ENCODE results near the gene ANK2. TPM values are rescaled to one million over a fixed set of nuclear protein-coding genes. Genes with fewer than 3 reads are reported as not detected.

Gene ANK2
- total RNA-seq, 3 donors from 2014 or later = 0.27 to 0.63 (median 0.34) TPM

DNA sequence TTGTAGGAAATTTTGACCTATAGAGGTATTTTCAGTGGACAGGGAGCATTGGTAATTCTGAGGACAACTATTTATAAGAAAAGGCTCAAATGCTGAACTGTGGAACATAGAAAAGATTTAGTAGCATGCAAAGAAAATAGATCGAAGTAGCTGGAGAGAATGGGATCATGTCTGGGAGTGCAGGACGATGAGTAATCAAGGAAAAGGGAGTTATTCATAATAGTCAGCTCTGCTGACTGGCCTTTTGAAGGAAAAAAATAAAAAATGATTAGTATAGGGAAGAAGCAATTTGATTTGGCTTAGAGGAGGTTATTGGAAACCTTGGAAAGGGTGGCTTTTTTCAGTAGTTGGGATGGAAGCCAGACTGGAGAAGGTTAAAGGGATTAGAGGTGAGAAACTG lies 22.9 kb upstream of the ANK2 start:
- ATAC-seq (no peak), DNase-seq (no peak)
- Mint-ChIP-seq H3K36me3 (ENCODE audit: insufficient read depth) (no peaks in the 10 kb centered on the region), H3K9me3 (no peaks in the 10 kb centered on the region), H3K4me1 (ENCODE audit: low read depth) (no peaks in the 10 kb centered on the region), H3K27me3 (ENCODE audit: low read depth) (peaks cover 2% of the 10 kb centered on the region), H3K4me3 (no peak overlapping the region)

GRCh38 chr4:113028074-113028473 lies 21.4 kb upstream of the ANK2 start:
- Mint-ChIP-seq H3K27me3 (ENCODE audit: low read depth) (peaks cover 2% of the 10 kb centered on the region), H3K4me1 (ENCODE audit: low read depth) (no peaks in the 10 kb centered on the region), H3K36me3 (ENCODE audit: insufficient read depth) (no peaks in the 10 kb centered on the region), H3K4me3 (no peak overlapping the region), H3K9me3 (no peaks in the 10 kb centered on the region)
- ATAC-seq (no peak), DNase-seq (no peak)

- no peaks in the 10 kb centered on the region for H3K36me3 Mint-ChIP-seq (ENCODE audit: insufficient read depth)
- no peaks in the 10 kb centered on the region for H3K9me3 Mint-ChIP-seq
- peaks cover 4% of the 10 kb centered on the region for H3K27me3 Mint-ChIP-seq (ENCODE audit: low read depth)
- DNase-seq = no peak
- H3K4me3 Mint-ChIP-seq = no peak overlapping the region
- H3K4me1 Mint-ChIP-seq (ENCODE audit: low read depth) = no peaks in the 10 kb centered on the region
- no peak for ATAC-seq
These were observed 18.2 kb upstream of the ANK2 start for GRCh38 chr4:113031212-113031611.

GRCh38 chr4:113040793-113041192 lies 8.7 kb upstream of the ANK2 start:
- Mint-ChIP-seq H3K4me1 (ENCODE audit: low read depth) (no peaks in the 10 kb centered on the region), H3K27me3 (ENCODE audit: low read depth) (no peaks in the 10 kb centered on the region), H3K4me3 (no peak overlapping the region), H3K36me3 (ENCODE audit: insufficient read depth) (no peaks in the 10 kb centered on the region), H3K9me3 (peaks cover 10% of the 10 kb centered on the region)
- no peak for DNase-seq
- no peak for ATAC-seq

DNA sequence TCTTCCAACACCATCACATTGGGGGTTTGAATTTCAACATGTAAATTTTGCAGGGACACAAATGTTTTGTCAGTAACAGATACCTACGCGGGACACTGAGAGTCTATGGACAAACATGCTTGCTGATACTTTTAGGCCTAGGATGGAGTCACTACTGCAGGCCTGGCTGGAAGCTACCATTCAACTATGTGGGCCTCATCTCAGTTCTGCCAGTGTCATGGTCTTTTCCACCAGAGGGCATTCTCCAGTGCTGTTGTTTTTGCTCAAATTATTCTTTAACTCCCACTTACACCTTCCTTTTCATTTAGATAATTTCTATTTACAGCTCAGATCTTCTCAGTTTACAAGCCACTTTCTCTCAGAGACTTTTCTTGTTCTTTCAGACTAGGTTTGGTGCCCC lies 7.0 kb upstream of the ANK2 start:
- H3K27me3 Mint-ChIP-seq (ENCODE audit: low read depth) = no peaks in the 10 kb centered on the region
- ATAC-seq (no peak), DNase-seq (no peak)
- no peaks in the 10 kb centered on the region for H3K4me1 Mint-ChIP-seq (ENCODE audit: low read depth)
- no peak overlapping the region for H3K4me3 Mint-ChIP-seq
- H3K9me3 Mint-ChIP-seq = peaks cover 10% of the 10 kb centered on the region
- H3K36me3 Mint-ChIP-seq (ENCODE audit: insufficient read depth) = no peaks in the 10 kb centered on the region

- DNase-seq = no peak
- no peaks in the 10 kb centered on the region for H3K27me3 Mint-ChIP-seq (ENCODE audit: low read depth)
- ATAC-seq = no peak
- no peaks in the 10 kb centered on the region for H3K4me1 Mint-ChIP-seq (ENCODE audit: low read depth)
- no peak overlapping the region for H3K4me3 Mint-ChIP-seq
- H3K36me3 Mint-ChIP-seq (ENCODE audit: insufficient read depth) = no peaks in the 10 kb centered on the region
- H3K9me3 Mint-ChIP-seq = peaks cover 10% of the 10 kb centered on the region
These were observed 5.9 kb upstream of the ANK2 start for GRCh38 chr4:113043591-113043990.

- Mint-ChIP-seq H3K27me3 (ENCODE audit: low read depth) (no peaks in the 10 kb centered on the region), H3K9me3 (no peaks in the 10 kb centered on the region), H3K4me1 (ENCODE audit: low read depth) (no peaks in the 10 kb centered on the region), H3K36me3 (ENCODE audit: insufficient read depth) (no peaks in the 10 kb centered on the region), H3K4me3 (no peak overlapping the region)
- ATAC-seq (no peak), DNase-seq (no peak)
These were observed 910 bp downstream of the ANK2 start for GRCh38 chr4:113050371-113050755.

GRCh38 chr4:113050837-113051236 lies 1.4 kb downstream of the ANK2 start:
- H3K9me3 Mint-ChIP-seq = no peaks in the 10 kb centered on the region
- H3K36me3 Mint-ChIP-seq (ENCODE audit: insufficient read depth) = no peaks in the 10 kb centered on the region
- no peaks in the 10 kb centered on the region for H3K27me3 Mint-ChIP-seq (ENCODE audit: low read depth)

GRCh38 chr4:113051361-113051760 lies 1.9 kb downstream of the ANK2 start:
- no peaks in the 10 kb centered on the region for H3K36me3 Mint-ChIP-seq (ENCODE audit: insufficient read depth)
- DNase-seq = no peak
- H3K9me3 Mint-ChIP-seq = no peaks in the 10 kb centered on the region
- H3K4me3 Mint-ChIP-seq = no peak overlapping the region
- no peak for ATAC-seq
- H3K27me3 Mint-ChIP-seq (ENCODE audit: low read depth) = no peaks in the 10 kb centered on the region
- no peaks in the 10 kb centered on the region for H3K4me1 Mint-ChIP-seq (ENCODE audit: low read depth)

More at GRCh38 chr4:113050837-113051236, 1.4 kb downstream of the ANK2 start:
- Mint-ChIP-seq H3K4me1 (ENCODE audit: low read depth) (no peaks in the 10 kb centered on the region), H3K4me3 (no peak overlapping the region)
- ATAC-seq (no peak), DNase-seq (no peak)

DNA sequence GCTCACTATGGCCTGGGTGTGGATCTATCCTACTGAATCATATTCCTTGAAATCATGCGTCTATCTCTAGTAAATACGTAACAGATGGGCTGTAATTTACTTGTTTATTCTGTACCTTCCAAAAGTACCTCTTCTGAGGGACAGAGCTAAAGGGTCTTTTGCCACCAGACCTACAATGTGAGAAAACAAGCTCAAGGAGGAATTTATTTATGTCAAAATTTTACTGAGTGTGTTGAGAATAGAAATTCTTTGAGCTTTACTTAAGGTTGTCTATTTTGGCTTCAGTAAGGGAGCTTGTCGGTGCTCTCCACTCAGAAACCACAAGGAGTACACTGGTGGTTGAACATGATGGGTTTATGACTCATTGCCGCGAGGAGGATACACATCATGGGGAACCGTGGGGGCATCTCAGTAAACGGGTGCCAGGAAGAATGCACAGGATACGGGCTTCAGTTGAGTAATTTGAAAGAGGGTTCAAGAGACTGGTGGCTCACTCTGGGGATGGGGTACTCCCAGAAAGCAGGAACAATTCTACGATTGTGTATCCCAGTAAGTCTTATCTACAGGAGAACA lies 3.0 kb downstream of the ANK2 start:
- no peak for ATAC-seq
- H3K4me1 Mint-ChIP-seq (ENCODE audit: low read depth) = no peaks in the 10 kb centered on the region

DNA sequence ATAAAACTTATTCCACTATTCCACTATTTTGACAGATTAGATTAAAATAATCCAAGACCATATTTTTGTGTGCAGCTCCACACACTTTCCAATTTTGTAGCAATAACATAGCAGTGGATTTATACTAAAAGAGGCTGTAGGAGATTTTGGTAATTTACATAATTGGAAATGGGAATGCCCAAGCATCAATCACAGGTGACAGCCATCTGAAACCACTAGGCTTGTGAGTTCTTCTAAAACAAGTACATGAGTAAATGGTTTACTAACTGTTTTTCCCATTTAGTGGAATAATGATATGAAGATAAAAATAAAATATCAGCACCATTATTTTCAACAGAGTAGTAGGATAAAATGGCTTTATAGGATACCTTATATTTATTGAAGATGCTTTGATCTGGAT lies 4.4 kb downstream of the ANK2 start:
- H3K36me3 Mint-ChIP-seq (ENCODE audit: insufficient read depth) = no peaks in the 10 kb centered on the region
- ATAC-seq (no peak), DNase-seq (no peak)
- H3K27me3 Mint-ChIP-seq (ENCODE audit: low read depth) = no peaks in the 10 kb centered on the region
- H3K9me3 Mint-ChIP-seq = no peaks in the 10 kb centered on the region
- no peaks in the 10 kb centered on the region for H3K4me1 Mint-ChIP-seq (ENCODE audit: low read depth)
- no peak overlapping the region for H3K4me3 Mint-ChIP-seq

More for the DNA sequence above, 3.0 kb downstream of the ANK2 start:
- no peak for DNase-seq
- Mint-ChIP-seq H3K4me3 (no peak overlapping the region), H3K9me3 (no peaks in the 10 kb centered on the region), H3K27me3 (ENCODE audit: low read depth) (no peaks in the 10 kb centered on the region), H3K36me3 (ENCODE audit: insufficient read depth) (no peaks in the 10 kb centered on the region)

GRCh38 chr4:113056318-113056717 lies 6.9 kb downstream of the ANK2 start:
- no peaks in the 10 kb centered on the region for H3K9me3 Mint-ChIP-seq
- no peaks in the 10 kb centered on the region for H3K27me3 Mint-ChIP-seq (ENCODE audit: low read depth)
- no peak overlapping the region for H3K4me3 Mint-ChIP-seq
- no peak for DNase-seq
- H3K4me1 Mint-ChIP-seq (ENCODE audit: low read depth) = no peaks in the 10 kb centered on the region
- no peak for ATAC-seq
- no peaks in the 10 kb centered on the region for H3K36me3 Mint-ChIP-seq (ENCODE audit: insufficient read depth)

DNA sequence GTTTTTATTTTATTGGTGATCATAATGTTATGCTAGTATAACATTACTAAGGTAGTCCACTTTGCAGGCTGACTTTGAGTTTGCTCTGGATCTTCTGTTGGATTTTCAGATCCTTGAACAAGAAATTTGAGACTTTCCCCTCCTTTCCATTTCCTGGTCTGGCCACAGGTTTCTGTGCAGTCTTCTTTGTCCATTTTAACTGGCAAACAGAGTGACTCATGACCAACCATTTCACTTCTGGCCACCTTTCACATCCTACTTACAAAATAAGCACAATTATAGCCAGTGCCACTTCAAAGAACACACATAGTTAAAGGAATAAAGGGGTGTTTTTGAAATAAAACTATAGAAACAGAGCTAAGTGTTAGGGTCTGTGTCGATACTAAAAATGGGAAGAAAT lies 8.4 kb downstream of the ANK2 start:
- Mint-ChIP-seq H3K4me1 (ENCODE audit: low read depth) (no peaks in the 10 kb centered on the region), H3K36me3 (ENCODE audit: insufficient read depth) (no peaks in the 10 kb centered on the region), H3K4me3 (no peak overlapping the region), H3K9me3 (no peaks in the 10 kb centered on the region), H3K27me3 (ENCODE audit: low read depth) (no peaks in the 10 kb centered on the region)
- DNase-seq = no peak
- no peak for ATAC-seq

DNA sequence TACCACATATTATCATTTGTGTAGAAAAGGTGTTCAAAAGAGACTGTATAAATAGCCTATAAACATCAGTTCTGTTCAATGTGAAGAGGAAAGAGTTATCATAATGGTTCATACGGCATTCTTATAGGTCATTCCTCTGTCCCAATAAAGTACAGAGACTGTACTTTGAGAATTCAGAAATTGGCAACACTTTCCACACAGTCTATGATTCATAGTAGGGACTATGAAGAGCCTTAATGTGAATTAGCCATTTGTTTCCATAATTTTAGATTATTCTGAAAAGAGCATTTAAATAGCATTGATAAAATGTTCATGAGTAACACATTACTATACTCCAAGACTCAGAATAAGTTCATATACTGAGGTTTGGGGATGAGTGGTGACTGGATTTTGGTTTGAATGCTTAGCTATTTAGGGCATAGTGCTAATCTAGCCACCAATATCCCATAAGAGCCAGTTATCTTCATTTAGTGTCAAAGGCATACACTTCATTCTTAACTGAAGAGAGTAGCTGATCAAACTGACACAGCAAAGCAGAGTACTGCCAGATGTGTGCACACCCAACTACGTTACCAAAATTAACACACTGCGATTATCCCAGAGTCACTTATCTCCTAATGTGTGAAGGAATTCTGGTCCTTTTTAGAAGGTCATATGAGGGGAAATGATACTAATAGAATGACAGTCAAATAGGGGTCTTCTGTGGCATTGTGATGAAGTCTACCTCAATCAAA lies 10.2 kb downstream of the ANK2 start:
- Mint-ChIP-seq H3K9me3 (no peaks in the 10 kb centered on the region), H3K27me3 (ENCODE audit: low read depth) (no peaks in the 10 kb centered on the region), H3K36me3 (ENCODE audit: insufficient read depth) (no peaks in the 10 kb centered on the region), H3K4me3 (no peak overlapping the region), H3K4me1 (ENCODE audit: low read depth) (no peaks in the 10 kb centered on the region)
- ATAC-seq = no peak
- DNase-seq = no peak

DNA sequence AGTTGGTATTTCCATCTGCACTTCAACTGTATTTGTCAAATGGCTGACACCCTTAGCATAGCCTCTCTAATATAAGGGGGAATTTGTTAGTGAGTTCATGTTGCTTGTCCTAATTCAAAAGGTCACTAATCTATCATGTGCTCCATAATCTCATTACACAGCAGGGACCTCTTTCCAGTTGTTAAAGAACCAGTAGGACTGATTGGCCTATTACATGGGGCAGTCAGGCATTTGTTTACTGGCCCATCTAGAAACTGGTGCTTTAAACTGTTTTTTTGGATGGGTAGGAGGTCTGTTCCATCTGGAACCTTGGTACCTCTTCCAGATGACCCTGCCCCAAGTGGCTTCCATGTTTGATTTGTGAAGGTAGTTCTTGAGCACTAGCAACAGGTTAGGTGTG lies 11.4 kb downstream of the ANK2 start:
- Mint-ChIP-seq H3K9me3 (no peaks in the 10 kb centered on the region), H3K36me3 (ENCODE audit: insufficient read depth) (no peaks in the 10 kb centered on the region), H3K4me3 (no peak overlapping the region), H3K27me3 (ENCODE audit: low read depth) (no peaks in the 10 kb centered on the region), H3K4me1 (ENCODE audit: low read depth) (no peaks in the 10 kb centered on the region)
- ATAC-seq (no peak), DNase-seq (no peak)
